GM12892 (cell line): ENCODE results near the gene ABR.
"Not testable (repeated sequence)": the region's sequence is repeated elsewhere in the genome, so short reads cannot be mapped to it uniquely, and the experiment has no call there.

Source experiments
- DNase-seq: peaks from one replicate; pipeline ENCODE4 v3.0.0; 2011; ENCODE audit not compliant: insufficient read length
- FAIRE-seq: peaks from 2 replicates; lab custom pipeline; 2011; peaks lifted over from hg19 to GRCh38; lab: Jason Lieb, UNC
- POLR2A ChIP-seq: IDR thresholded peaks from 2 replicates; pipeline ENCODE4 v1.6.1; 2011; ENCODE audit warnings: low read depth, low read length, control low read depth
- POLR2AphosphoS5 ChIP-seq: IDR thresholded peaks from 2 replicates; pipeline ENCODE4 v1.6.1; 2011; ENCODE audit warnings: low read depth, low read length, control low read depth
- TAF1 ChIP-seq: IDR thresholded peaks from 2 replicates; pipeline ENCODE4 v1.6.1; 2011; ENCODE audit warnings: low read depth, mild to moderate bottlenecking, control low read depth, low read length, borderline replicate concordance

Gene ABR

DNA sequence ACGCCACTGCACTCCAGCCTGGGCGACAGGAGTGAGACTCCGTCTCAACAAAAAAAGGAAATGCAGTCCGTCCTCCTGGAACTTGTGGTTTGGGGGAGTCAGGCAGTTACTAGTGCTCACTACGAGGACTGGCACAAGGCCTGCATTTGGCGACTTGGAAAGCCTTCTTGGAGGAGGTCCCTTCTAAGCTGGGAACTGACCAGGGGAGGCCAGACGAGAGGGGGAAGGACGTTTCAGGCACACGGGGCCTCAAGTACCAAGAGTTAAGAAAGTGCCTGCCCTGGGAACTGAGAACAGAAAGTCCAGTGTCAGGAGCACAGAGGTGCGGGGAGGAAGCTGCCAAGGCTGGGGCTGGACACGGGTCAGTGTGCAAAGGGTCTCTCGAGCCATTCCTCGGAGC is 89.9 kb downstream of the ABR start:
- DNase-seq = no peak
- TF ChIP-seq TAF1 (no peak), POLR2AphosphoS5 (no peak), POLR2A (no peak)

GRCh38 chr17:1087381-1088241 is 92.2 kb downstream of the ABR start:
- DNase-seq = no peak
- FAIRE-seq = no peak
- no peak for TF ChIP-seq TAF1

More for the DNA sequence above, 89.9 kb downstream of the ABR start:
- FAIRE-seq = no peak

DNA sequence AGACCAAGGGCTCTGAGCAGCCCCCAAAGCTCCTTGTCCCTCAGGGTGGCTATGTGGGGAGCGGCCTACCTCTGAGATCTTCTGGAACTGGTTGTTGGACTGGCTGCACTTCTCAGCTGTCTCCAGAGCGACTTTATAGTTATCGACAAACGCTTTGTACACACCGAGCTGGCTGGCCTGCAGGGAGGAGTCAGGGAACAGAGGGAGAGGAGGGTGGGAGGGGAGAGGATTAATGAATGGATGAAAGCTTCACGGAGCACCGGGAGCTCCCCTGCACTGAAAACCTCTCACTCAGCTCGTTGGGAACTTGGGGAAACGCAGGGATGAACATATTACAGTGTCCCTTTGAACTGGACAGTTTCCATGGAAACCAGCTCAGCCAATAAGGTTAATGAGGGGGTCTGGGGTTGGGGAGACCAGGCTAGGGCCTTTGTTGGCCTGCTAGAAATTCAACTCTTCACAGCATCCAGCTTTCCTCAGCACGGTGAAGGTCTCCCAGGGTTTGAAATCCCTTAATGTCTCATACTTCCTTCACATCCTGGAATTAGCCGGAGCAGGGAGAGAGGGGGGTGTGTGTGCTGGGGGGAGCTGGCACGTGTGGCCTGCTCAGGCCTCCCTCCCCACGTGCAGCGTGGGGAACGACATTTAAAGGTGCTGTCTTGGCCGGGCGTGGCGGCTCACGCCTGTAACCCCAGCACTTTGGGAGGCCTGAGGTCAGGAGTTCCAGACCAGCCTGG is 96.2 kb downstream of the ABR start:
- no peak for TF ChIP-seq POLR2AphosphoS5
- no peak for TF ChIP-seq POLR2A
- TF ChIP-seq TAF1 = no peak
- FAIRE-seq = no peak
- DNase-seq = no peak

DNA sequence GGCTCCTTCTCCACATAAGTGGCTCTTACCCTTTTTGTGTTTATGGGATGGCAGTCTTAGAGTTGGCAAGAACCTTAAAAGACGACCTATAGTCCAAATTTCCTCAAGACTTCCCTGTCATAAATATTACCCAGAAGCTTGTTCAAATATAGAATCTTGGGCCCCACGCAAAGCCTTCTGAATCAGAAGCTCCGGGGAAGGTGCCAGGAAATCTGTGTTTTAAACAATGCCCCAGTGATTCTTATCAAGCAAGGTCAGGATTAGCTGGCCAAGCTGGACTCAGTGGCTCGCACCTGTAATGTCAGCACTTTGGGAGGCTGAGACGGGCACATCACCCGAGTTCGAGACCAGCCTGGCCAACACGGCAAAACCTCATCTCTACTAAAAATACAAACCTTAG is 97.2 kb downstream of the ABR start:
- no peak for TF ChIP-seq POLR2A
- TF ChIP-seq TAF1 = no peak
- no peak for TF ChIP-seq POLR2AphosphoS5
- FAIRE-seq = no peak

GRCh38 chr17:1078831-1079561 is 100.8 kb downstream of the ABR start:
- FAIRE-seq (no peak), DNase-seq (no peak)
- TF ChIP-seq POLR2AphosphoS5 (no peak), POLR2A (no peak), TAF1 (no peak)

More for the DNA sequence above, 97.2 kb downstream of the ABR start:
- DNase-seq = no peak

DNA sequence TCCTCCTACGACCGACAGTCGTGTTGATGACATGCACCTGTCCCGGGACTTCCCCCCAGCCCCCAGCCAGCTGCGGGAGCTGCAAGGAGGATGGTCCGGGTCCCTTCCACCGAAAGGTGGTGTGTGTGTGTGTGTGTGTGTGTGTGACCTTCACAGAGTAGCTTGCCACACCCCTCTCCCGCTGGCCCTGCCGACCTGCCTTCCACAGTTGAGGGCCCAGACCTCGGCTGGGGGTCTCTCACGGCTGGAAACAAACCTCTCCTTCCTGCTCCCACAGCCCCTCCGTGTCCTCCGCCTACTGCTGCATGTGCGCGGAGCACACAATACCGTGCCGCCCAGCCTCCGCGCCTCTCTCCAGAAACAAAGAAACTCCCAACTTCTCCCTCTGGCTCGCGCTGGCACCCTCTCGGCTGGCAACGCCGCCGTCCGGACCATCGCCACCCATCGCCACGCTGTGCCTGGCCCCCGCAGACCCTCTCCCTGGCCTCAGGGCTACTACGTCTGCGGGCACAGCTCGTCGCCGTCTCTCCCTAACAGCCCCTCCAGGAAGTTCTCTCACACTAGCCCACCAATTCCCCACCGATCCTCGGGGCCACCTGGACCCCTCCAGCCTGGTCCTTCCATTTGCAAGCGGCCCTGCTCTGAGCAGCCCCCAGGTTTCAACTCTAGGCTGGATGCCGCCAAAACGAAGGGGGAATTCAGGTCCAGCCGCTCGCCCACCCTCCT is 101.6 kb downstream of the ABR start:
- TF ChIP-seq POLR2AphosphoS5 (no peak), TAF1 (no peak), POLR2A (no peak)
- DNase-seq = no peak
- no peak for FAIRE-seq

DNA sequence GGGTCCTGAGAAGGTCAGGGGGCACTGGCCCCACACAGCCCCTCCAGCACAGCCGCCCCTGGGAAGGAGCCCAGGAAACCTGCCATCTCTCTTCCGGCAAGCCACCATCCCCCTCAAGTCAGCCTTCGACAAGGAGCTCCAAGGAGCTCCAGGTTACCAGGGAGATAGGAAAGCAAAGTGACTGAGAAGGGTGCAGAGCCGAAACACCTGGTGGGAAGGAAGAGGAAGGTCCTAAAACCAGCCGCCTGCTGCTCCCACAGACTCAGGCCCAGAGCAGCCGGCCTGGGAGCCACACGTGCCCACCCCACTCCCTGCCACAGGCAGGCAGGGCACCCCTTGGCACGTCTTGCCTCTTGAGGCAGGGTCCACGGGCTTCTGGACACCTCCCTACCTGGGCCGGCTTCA is 102.2 kb downstream of the ABR start:
- FAIRE-seq = no peak

DNA sequence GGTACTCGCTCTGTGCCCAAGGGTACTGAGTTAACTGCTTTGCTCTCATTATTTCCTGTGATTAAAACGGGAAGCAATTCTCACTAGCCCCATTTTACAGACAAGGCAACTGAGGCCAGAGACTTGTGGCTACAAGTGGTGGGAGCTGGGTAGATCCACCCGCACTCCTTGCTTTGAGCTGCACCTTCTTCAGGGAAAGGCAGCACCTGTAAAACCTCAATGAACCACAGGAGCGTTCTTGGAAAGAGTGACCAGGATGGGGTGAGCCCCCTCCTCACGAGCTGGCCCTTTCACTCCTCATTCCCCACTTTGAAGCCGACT is 102.8 kb downstream of the ABR start:
- FAIRE-seq = no peak
- no peak for DNase-seq
- TF ChIP-seq POLR2A = no peak
- no peak for TF ChIP-seq TAF1
- no peak for TF ChIP-seq POLR2AphosphoS5

More for the DNA sequence above, 102.2 kb downstream of the ABR start:
- DNase-seq = no peak
- TF ChIP-seq POLR2A (no peak), TAF1 (no peak), POLR2AphosphoS5 (no peak)

DNA sequence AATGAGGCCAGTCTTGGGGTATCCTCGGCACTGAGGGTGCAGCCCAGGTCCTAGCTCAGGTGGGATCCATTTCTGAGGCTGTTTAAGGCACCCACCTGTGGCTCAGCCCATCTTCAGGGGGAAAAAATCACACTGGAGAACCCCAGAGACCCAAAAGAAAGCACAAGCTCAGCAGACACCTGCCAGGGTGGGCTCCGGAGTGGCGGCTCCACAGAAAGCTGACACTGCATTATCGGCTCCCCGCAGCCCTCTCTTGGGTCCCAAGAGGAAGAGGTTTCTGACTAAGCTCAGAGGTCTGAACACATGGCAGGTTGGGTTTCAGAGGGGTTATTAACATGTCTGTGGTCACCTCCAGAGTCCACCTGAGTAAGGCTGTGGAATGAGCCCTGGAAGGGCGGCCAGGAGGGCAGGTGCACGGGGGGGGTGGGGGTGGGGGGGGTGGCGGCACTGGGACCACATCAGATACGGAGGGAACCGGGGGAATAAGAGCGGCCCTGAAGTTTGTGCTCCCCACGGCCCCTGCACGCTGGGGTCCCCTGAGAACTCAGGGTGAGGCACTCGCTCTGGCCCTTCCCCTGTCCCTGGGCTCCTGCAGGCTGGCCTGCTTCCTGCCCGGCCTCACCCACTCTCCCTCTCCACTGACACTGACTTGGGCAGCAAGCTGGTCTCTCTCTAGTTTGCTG is 103.3 kb downstream of the ABR start:
- TF ChIP-seq POLR2A = no peak
- TF ChIP-seq TAF1 = no peak
- TF ChIP-seq POLR2AphosphoS5 = no peak
- FAIRE-seq (no peak), DNase-seq (no peak)

GRCh38 chr17:1074886-1075605 is 104.7 kb downstream of the ABR start:
- no peak for FAIRE-seq
- no peak for TF ChIP-seq POLR2AphosphoS5
- TF ChIP-seq POLR2A = no peak
- TF ChIP-seq TAF1 = no peak
- no peak for DNase-seq

- not testable (repeated sequence) for DNase-seq, FAIRE-seq
Observed at GRCh38 chr17:1073963-1074625, 105.7 kb downstream of the ABR start.
